ENCODE data around the gene SMYD4.

DNA sequence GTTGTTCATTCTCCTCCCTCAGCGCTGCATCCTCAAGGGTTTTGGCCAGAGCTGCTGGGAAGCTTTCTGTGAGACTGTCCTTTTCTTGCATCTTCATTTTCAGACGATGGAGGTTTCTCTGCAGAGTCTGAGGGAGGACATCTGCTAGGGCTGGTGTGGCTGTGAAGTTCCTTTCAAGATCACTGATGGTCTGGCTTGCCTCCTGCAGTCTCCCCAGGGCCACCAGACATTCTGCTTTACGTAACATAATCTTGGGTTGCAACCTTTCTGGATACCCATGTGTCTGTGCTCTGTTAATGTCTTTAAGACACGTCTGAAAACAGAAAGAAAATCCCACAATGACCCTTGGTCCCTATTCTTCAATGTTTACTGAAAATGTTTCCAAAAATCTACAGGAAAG lies 29.0 kb downstream of the SMYD4 start:
- TF ChIP-seq, protein P1, sequence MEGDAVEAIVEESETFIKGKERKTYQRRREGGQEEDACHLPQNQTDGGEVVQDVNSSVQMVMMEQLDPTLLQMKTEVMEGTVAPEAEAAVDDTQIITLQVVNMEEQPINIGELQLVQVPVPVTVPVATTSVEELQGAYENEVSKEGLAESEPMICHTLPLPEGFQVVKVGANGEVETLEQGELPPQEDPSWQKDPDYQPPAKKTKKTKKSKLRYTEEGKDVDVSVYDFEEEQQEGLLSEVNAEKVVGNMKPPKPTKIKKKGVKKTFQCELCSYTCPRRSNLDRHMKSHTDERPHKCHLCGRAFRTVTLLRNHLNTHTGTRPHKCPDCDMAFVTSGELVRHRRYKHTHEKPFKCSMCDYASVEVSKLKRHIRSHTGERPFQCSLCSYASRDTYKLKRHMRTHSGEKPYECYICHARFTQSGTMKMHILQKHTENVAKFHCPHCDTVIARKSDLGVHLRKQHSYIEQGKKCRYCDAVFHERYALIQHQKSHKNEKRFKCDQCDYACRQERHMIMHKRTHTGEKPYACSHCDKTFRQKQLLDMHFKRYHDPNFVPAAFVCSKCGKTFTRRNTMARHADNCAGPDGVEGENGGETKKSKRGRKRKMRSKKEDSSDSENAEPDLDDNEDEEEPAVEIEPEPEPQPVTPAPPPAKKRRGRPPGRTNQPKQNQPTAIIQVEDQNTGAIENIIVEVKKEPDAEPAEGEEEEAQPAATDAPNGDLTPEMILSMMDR (IDR thresholded peaks at IDR 0.05) = no peak
- TF ChIP-seq POLR2AphosphoS5 (IDR thresholded peaks at IDR 0.05) = no peak
